Stimulated activated CD8-positive, alpha-beta memory T cell treated with anti-CD3 and anti-CD28 coated beads, Interleukin-4, amount 100 ng/mL, for 48 hours (primary cell): ENCODE measurements around the gene CDH4.

ENCODE experiments used
- DNase-seq: peaks from one replicate; pipeline ENCODE4 v3.0.0-alpha.2; 2020

CDH4 gene

DNA sequence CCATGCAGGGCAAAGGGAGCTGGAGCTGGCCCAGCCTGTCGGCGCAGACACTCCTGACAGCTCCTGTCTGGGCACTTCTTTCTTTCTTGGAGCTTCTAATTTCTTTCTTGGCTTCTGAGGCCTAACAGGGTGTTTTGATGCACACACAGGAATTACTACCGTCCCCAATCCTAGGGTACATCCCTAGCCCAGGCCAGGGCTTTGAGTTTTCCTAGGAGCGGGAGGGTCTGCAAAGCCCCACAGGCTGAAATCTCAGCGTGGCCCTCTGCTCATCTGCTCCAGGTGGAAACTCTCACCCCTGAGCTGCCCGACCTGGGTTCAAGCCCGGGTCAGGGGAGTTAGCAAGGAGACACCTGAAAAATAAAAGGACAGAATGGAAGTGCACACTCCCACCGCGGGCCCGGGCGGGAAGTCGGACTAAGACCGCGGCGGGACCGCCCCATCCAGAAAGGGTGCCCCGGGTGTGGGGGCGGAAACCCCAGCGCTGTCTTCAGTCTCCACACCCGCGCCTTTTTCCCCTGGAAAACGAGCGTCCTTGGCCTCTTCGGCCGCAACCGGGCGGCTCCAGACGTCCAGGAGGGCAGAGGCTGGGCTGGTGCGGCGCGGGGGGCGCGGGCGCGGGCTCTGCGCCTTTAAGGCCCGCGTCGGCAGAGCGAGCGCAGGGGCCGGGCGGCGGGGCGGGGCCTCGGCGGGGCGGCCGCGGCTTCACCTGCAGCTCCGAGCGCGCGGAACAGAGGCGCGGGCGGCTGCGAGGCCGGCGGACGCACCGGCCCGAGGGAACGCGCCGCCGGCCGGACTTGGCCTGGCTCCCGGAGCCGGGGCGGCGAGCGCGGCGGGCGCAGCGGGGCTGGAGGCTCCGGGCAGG, at the start of gene CDH4:
Gene CDH4 (plus strand): TSS at position 733 of the 865 bp plus-strand sequence.
- peak; percentile 25 for DNase-seq

- no peak for DNase-seq
Observed at GRCh38 chr20:61203320-61203719, 48.7 kb upstream of the CDH4 start.

DNA sequence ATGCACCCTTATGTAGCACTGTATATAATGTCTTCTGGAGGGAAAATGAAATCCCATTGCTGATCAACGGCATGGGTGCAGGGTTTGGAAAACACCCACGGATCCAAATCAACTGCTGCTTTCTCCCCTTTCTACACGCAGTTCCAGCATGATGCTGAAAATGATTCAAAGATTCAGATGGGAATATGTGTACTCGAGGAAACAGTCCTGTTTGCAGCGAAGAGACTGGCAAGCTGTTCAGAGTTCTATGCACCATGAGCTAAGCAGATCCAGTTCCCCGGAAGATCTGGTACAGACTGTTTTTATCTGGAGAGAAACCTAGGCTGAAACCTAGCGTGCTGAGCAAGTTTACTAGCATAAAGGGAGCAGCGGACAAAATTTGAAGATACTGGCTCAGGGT, 47.9 kb upstream of the CDH4 start:
- DNase-seq, result no peak

DNA sequence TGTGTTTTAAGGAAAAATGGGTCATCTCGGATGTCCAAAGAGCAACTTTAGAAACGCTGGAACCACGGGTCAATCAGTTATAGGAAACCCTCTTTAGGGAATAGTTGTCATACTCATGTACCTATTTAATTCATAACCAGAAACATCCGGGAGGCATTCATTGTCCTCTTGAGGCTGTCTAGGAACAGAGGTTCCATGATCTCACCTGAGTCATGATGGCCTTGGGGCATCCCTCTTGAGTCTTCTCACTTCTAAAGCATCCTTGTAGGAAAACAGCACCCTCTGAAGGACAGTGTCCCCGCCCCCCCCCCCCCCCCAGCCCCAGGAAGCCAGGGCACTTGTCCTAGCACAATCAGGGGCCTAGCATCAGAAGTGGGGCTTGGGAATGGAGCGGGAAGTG, 46.3 kb upstream of the CDH4 start:
- no peak for DNase-seq

DNA sequence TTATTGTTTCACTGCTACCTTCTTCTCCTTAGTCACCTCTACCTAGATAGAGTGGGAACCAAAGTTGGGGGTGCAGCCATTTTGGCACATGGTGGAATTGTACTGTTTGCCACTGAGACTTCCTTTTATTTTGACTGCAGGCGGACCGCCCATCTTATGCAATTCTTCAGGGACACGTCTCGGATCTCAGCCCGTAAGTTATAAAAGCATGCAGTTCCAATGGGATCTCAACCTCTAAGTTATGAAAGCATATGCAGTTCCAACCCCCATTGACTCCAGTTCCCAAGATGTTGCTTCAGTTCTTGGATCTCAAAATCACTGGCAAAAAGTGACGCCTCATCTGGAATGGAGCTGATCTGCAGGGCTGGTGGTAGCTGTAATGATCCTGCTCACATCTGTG, 41.2 kb upstream of the CDH4 start:
- DNase-seq, result no peak

DNA sequence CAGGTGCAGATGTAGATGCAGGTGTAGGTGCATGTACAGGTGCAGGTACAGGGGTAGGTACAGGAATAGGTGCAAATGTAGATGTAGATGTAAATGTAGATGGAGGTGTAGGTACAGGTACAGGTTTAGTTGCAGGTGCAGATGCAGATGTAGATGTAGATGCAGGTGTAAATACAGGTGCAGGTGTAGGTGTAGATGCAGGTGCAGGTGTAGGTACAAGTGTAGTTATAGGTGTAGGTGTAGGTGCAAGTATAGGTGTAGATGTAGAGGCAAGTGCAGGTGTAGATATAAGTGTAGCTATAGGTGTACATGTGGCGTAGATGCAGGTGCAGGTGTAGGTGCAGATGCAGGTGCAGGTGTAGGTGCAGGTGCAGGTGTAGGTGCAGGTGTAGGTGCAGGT, 34.2 kb upstream of the CDH4 start:
- no peak for DNase-seq

DNA sequence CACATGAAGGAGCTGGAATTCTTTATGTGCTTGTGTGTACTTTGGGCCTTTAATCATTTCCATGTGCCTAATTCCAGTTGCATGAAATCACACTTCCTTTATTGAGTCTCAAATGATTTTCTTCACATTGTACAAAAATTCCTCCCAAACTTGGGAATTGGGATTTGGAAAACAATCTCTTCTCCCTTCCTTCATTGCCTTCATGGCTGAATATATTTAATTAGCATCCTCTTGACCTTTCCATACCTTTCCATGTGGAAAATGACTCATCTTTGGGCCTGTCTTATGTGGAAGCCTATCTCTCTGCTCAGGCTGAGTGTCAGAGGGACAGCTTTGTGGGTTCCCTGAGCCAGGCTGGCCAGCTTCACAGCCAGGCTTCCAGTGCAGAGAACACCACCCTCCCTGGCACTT, 33.0 kb upstream of the CDH4 start:
- no peak for DNase-seq

- DNase-seq, result no peak
Observed at GRCh38 chr20:61220131-61220530, 31.9 kb upstream of the CDH4 start.

DNA sequence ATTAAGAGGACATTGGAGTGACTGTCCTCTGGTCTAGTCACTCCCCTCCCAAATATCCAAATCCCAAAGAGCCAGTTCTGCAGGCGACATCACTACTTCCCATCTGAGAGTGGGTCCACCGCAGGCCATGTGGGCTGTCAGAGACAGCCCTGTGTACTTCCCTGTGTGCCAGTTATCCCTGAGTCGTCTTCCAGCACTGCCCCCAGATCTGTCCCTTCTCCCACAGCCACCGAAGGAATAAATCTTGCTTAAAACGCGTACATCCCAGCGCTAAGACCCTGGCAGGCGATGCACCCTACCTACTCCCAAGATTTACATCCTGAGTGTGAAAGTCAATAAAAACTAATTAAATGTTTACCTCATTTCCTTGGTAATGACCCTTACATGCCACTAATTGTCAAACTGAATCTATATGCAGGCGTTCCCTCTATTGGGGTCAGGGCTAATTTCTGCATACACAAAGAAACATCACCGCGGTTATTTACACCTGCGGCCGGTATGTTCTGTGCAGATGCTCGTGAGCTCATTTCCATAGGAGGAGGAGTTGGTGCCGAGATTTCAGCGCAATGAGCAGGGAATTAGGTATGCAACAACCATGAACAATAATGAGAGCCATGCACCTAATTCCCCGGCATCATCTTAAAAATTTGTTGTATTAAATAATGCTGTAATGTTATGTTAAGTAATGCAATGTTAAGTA, 31.3 kb upstream of the CDH4 start:
- no peak for DNase-seq

GRCh38 chr20:61222699-61223098, 29.4 kb upstream of the CDH4 start:
- DNase-seq, result no peak

- no peak for DNase-seq
Observed at GRCh38 chr20:61223121-61223520, 28.9 kb upstream of the CDH4 start.

GRCh38 chr20:61230166-61230565, 21.9 kb upstream of the CDH4 start:
- DNase-seq, result no peak

DNA sequence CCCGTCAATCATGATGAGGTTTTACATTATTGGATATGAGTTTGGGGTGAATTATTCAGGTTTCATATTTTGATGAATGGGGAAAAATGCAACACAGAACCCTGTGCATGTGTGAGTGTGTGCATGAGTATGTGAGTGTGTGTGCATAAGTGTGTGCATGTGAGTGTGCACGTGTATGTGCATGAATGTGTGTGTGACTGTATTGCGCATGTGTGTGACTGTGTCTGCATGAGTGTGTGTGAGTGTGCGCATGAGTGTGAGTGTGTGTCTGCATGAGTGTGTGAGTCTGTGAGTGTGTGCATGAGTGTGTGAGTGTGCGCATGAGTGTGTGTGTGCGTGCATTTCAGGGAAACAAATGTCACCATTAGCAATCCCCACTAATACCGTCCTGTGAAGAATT, 18.5 kb upstream of the CDH4 start:
- no peak for DNase-seq

- no peak for DNase-seq
Observed at GRCh38 chr20:61234224-61234890, 17.7 kb upstream of the CDH4 start.

DNA sequence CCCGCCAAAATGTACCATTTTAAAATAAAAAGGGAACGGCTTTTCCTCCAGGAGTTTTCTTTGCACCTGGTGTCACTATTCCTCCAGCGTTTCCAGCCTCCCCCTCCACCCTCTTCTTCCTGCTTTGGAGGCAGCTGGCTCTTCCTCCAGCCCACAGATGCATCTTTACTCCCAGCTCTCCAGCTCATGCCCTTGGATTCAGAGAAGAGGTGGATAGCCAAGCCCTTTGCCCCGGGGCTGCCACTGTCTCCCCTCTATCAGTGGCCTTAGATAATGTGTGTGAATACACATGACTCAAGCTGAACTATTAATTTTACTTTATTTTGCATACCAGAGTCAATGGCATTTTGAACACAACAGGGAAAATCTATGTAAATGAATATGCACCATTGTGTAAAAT, 15.3 kb upstream of the CDH4 start:
- DNase-seq, result no peak

- no peak for DNase-seq
Observed at GRCh38 chr20:61238813-61239212, 13.2 kb upstream of the CDH4 start.

- no peak for DNase-seq
Observed at GRCh38 chr20:61240814-61241213, 11.2 kb upstream of the CDH4 start.

GRCh38 chr20:61244213-61244612, 7.8 kb upstream of the CDH4 start:
- no peak for DNase-seq

DNA sequence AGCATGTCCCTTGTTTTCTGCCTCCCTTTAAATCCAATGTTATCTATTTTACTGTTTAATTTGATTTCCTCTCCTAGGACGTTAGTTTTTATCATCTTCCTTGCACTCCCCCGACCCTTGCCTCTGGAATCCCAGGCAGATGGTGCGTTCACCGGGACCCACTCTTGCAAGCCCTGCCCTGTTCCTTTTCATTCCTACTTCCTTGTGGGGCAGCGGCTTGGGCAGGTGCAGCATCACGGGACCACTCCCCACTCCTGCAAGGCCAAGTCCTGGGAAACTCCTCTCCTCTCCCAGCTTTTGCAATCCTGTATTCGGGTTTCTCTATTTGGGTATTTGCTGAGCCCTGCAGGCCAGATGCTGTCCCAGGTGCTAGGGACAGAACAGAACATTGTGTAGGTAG, 5.8 kb upstream of the CDH4 start:
- no peak for DNase-seq

GRCh38 chr20:61249626-61250025, 2.4 kb upstream of the CDH4 start:
- no peak for DNase-seq

- no peak for DNase-seq
Observed at GRCh38 chr20:61252601-61253263, 671 bp downstream of the CDH4 start.

GRCh38 chr20:61253264-61253639, 1.2 kb downstream of the CDH4 start:
- no peak for DNase-seq
